GM19395 (cell line): ENCODE data around the gene KRTAP3-2.

ENCODE experiments used
- ATAC-seq: cut with Tn5 transposase; IDR thresholded peaks from one replicate; pipeline ENCODE4 v1.9.1; 2021; ENCODE audit warnings: mild to moderate bottlenecking, moderate library complexity; ENCODE audit not compliant: unreplicated experiment

The KRTAP3-2 gene

DNA sequence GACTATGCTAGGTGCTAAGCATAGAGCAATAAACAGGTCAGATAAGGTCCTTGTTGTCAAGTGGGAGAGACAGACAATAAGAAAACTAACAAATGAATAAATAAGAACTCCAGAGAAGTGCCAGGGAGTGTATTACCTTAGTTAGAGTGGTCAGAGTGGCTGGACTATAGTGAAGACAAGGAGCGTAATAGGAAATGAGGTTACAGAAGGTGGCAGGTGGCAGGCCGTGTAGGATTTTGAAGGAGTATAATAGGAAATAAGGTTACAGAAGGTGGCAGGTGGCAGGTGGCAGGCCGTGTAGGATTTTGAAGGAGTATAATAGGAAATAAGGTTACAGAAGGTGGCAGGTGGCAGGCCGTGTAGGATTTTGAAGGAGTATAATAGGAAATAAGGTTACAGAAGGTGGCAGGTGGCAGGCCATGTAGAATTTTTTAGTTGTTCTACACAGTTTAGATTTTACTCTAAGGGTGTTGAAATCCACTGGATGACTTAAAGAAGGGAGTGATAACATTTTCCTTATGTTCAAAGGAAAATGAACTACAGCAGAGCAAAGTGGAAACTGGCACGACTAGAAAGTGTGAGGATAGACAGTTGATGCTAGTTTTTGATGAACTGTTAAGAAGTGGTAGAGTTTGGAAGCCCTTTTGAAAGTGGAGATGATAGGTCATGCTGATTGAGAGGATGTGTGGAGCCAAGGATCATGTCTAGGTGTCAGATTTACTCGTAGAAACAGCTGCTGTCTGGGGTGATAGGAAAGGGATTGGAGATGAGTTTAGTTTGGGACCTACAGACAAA lies 12.8 kb upstream of the KRTAP3-2 start:
- no peak for ATAC-seq

DNA sequence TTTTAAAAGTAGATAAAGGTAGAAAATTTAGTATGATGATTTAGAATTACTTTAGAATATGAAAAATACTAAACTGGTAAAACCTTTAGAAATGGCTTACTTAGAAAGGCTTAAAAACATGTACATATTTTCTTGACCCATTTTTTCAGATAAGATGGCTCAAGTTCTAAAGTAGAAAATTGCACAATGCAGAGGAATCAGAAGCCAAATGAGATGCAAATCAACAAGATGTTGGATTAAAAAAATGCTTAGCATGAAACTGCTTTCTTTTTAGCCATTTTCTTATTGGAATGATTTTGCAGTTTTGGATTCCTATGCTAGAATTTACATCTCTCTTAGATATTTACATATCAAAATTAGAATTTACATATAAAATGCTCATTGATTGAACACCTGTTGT lies 10.7 kb upstream of the KRTAP3-2 start:
- no peak for ATAC-seq

DNA sequence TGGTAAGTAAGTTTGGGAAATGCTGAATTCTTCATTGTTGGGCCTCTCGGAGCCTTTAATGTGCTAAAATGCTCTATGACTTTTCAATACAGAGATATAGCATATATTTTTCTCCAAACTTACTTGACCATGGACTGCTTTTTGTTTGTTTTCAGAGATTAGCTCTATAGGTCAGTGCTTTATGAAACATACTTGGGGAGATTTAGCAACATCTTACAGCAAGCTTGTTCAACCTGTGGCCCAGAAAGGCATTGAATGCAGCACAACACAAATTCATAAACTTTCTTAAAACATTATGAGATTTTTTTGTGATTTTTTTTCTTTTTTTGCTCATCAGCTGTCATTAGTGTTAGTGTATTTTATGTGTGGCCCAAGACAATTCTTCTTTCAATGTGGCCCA lies 10.2 kb upstream of the KRTAP3-2 start:
- ATAC-seq, result no peak

DNA sequence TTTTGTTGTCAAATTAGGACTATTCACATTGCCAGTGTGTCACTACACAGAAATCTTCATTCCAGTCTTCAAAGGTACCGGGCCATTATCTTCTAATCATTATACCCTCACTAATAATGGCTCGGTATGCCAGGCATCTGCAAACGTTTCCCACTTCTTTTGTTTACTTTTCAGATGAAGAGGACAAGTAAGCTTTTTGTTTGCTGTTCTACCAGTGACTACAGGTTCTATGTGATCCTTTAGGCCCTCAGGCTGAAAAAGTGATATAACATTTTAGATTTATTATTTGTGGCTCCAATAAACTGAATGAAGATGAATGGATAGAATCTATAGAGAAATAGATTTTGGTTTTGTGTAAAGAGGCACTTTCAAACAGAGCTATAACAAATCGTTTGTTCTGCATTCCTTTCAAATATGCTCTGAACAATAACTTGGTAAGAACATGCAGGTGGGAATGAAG lies 9.6 kb upstream of the KRTAP3-2 start:
- no peak for ATAC-seq

DNA sequence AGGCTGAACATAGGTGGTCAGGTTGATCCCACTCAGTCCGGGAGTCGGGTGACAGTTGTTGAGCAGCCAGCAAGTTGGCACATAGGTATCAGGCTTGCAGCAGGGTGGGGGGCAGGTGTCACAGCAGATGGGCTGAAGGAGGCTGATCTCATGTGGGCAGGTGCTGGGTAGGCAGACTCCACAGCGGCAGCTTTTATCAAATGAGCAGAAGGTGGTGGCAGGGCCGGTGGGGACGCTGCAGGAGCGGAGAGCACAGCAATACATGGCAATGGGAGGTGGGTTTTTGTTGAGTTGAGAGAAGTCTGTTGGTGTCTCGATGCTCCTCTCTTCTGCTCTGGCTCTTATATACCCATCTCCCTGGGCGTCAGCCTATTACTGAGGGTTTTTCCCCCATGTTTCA lies 9.1 kb upstream of the KRTAP3-2 start, which contains the start of gene KRTAP3-1:
Gene KRTAP3-1 (minus strand): TSS at position 318 of the 400 bp plus-strand sequence. CDS start 54 bp downstream, at position 264.
- no peak for ATAC-seq

DNA sequence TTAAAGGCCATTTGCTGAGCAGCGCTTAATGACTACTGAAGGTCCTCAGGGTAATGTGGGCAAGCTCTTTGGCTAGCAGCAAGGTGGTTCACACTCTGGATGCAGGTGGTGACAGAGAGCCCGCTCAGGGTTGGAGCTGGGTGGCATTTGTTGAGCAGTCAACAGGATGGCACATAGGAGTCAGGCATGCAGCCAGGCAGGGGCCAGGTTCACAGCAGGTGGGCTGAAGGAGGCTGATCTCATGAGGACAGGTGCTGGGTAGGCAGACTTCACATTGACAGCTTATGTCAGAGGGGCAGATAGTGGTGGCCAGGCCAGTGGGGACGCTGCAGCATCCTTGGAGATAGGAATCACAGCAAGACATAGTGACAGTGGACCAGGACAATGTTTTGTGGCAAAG lies 4.7 kb upstream of the KRTAP3-2 start:
- ATAC-seq, result no peak

DNA sequence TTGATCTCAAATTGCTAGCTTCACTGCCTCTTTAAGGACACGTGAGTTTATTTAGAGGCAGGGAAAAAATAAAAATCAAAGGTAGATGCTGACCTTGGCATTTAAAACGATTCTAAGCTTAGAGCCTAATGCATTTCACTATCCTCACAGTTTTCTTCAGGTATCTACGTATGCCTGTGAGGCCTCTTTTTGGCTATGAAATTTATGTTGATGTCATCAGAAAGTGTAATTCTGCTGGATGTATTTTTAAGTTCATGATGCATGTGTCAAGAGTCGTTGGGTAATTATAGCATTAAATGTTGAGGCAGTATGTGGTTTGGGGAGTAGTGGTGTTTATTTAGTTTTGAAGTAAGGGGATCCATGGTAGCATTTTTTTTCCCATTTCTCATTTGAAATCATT lies 4.2 kb upstream of the KRTAP3-2 start:
- no peak for ATAC-seq

DNA sequence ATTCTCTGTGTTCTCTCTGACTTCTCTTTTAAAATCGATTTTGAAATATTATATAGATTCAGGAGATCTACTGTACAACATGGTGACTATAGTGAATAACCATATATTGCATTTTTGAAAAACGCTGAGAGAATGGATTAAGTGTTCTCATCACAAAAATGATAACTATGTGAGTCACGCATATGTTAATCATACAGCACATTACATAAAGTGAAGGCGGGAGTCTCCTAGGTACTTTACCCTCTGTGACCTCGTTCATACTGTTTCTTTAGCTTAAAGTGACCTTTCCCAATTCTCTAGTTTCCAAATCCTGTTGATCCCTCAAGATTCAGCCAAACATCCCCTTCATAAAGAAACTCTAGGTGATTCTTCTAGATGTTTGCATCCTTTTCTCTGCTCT lies 3.1 kb upstream of the KRTAP3-2 start:
- ATAC-seq, result no peak

DNA sequence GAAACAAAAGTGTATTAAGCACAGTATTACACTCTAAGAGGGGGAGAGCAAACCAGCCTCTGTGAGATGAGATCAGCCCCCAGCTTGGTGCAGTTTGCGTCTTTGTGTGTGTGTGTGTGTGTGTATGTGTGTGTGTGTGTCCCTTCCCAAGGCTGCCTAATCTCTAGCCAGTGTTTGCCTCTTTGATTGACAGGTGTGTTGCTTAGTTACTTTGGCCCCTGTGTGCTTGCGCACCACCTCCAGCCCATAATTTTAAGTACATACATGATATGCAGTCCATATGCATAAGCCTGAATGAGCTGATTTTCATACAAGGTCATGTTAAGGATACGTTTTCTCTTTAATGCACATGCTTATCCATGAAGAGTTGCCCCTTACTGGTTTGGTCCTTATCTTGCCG lies 2.1 kb upstream of the KRTAP3-2 start:
- ATAC-seq, result no peak

DNA sequence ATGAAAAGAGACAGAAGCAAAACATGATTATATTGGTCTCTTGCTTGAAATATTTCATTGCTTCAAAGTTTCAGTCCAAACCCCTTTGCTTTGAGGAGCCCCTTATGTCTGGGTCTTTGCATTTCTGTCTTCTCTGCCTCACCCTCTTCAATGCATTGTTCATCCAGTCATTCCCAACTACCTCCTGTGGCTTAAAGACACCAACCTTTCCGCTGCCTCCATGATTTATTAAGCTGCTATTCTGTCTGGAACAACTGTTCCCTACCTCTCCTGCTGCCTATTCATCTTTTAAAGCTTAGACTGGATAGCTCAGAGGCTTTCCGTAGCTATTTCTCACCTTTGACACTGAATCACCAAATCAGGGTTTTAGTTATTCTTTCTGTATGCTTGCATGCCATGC lies 2.3 kb downstream of the KRTAP3-2 start:
- no peak for ATAC-seq

DNA sequence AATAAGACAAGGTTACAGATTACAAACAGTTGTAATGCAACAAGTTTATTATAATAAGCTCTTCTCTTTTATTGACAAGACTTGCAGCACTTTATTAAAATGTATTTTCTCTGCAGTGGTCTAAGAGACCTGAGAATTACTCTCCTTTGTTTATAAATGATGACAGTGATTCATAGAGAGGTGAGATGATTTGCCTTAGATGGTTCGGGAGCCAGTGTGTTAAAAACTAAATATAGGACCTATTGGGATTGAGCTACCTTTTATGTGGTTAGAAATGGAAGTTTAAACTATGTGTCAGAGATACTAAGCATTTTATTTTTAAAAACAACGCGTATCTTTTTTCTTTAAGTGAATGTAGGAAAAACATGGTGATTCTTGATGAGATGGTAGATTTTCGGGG lies 2.9 kb downstream of the KRTAP3-2 start:
- ATAC-seq, result no peak

DNA sequence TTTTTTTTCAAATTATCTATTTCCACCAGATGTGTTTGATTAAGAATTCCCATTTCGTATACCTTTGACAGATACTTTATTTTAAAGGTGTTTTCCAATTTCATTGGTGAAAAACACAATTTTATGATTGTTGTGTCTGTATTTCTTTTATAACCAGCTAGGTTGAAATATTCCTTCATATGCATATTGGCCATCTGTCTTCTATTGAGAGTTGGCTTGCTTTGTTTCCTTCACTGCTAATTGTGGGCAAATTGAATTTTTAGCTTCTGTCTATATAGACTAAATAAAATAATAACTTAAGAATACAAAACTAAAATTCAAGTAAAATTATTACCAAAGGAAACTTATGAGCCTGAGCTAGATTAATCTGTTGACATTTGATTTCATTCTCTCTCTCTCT lies 4.6 kb downstream of the KRTAP3-2 start:
- ATAC-seq, result no peak

DNA sequence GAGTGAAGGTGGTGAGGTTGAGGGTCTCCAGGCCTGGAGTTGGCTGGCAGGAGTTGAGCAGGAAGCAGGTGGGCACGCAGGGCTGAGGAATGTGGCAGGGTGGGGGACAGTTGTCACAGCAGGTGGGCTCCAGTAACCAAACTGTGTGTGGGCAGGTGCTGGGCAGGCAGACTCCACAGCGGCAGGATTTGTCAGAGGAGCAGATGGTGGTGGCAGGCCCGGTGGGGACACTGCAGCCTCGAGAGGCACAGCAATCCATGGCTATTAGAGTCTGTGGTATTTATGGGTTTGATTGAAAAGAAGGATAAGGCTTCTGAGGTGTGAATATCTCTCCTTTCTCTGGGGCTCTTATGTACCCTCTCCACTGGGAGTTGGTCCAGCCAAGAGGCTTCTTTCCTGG lies 5.9 kb downstream of the KRTAP3-2 start, which contains the start of gene KRTAP3-3:
Gene KRTAP3-3 (minus strand): TSS at position 326 of the 400 bp plus-strand sequence. CDS start 67 bp downstream, at position 259.
- no peak for ATAC-seq

DNA sequence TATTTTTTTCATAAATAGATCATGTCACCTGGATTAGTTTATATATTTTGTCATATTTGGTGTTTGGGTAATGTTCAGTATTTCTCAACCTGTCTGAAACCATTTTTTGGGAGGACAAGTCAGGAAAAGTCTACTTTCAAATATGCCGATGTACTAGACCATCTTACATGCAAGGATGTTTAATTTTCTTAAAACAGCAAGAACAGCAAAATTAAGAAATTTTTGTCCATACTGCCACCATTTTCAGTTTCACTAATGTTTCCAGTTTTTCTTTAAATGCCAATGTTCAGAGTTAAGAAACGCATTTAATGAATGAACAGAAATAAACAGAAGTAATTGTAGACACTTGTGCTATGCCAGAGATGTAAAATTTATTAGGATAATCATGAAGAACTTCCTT lies 6.6 kb downstream of the KRTAP3-2 start:
- ATAC-seq, result no peak

DNA sequence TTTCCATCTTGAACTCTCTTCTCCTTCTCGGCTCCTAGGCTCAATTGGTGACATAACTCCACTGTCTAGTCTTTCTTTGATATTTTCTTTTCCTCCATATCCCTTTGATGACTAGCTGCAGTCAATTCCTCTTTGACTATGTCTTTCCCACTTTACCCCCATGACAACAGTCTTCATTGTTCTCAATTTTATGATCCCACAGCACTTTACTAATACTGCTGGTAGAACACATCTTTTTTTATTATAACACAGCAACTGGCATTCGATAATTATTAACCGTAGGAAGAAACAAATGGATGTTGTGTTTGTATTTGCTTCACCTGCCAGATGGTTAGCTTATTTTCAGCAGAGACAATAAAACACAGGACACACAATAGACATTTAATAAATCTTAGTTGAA lies 7.0 kb downstream of the KRTAP3-2 start:
- no peak for ATAC-seq

DNA sequence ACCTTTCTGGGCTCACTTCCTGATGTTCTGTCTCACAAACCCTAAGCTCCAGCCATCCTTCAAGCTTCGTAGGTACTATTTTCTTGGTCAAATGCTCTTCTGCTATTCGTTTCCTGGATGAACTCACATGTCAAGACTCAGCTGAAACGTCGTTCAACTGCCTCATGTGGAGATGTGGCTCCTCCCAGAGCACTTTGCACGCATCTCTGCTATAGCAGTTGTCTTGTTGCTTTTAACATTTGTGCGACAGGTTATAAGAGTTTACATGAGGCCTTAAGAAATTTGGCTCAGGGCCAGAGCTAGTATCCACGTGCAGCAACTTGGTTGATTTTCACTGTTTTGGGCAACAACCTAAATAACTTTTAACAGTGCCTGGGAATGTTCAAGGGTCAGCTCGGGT lies 12.8 kb downstream of the KRTAP3-2 start:
- ATAC-seq, result no peak

DNA sequence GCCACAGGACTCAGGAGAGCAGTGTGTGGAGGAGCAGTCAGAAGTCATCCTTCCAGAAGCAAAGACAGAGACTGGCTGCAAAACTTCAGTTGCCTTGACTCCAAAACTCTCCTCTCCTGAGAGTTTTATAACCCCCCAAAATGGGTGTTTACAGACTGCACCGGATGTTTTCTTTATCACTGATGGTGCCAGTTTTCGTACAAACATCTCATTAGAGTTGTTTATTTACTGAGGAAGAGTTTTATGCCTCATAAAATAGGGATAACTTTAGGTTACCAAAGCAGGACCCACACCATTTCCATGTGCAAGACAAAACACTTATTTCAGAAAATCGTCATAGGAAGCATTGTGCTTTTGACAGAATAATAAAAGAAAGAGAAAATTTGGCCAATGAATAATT lies 15.5 kb downstream of the KRTAP3-2 start, which contains the start of gene KRT40:
Gene KRT40 (minus strand): TSS at position 101 of the 400 bp plus-strand sequence. CDS start 53 bp downstream, at position 48.
- no peak for ATAC-seq

DNA sequence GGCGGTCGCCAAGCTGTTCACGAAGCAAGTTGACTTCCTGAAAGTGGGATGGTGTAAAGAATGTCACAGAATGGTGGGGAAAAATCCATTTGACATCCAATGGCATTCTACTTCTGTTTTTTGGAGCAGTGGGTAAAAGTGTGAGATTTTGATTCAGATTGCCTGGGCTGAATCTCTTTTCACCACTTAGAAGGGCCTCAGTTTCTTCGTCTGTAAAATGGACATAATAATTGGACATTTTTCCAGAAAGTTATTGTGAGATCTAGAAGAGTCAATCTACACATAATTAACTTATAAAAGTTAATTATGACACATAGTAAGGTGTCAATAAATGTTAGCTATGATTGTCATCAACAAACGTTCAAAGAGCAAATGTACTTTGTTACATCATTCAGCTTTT lies 18.6 kb downstream of the KRTAP3-2 start:
- ATAC-seq, result no peak

DNA sequence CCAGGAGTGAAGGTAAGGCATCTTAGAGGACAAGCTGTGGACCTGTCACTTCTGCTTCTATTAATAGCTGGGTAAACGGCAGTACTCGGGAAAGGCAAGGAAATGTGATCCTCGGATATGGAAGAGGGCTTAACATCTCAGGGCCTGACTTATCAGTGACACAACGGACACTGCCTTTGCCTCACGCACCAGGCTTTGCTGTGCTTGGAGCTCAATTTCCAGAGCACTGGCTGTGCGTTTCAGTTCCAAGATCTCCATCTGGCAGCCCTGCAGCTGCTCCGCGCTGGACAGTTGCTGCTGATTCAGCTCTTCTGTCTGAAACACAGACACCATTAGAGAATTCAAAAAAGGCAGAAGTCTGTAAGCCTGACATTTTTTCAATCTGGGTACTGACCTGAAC lies 19.1 kb downstream of the KRTAP3-2 start:
- no peak for ATAC-seq

DNA sequence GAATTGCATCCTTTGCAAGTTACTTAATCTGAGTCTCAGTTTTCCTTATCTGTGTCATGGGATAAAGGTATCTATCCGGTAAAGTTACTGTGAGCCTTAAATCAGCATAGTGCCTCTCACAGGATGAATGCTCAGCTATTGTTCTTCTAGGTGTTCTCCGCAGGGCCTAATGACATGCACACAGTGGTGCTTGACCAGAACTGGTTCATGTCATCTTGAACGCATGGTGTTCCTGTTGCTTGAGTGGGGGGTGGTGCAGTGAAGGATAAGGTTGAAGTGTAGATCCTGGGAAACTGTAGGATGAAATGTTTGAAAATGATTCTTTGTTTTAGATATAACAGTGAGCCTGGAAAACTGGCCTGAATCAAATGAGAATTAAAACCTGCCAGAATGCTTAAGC lies 19.6 kb downstream of the KRTAP3-2 start:
- ATAC-seq, result no peak

DNA sequence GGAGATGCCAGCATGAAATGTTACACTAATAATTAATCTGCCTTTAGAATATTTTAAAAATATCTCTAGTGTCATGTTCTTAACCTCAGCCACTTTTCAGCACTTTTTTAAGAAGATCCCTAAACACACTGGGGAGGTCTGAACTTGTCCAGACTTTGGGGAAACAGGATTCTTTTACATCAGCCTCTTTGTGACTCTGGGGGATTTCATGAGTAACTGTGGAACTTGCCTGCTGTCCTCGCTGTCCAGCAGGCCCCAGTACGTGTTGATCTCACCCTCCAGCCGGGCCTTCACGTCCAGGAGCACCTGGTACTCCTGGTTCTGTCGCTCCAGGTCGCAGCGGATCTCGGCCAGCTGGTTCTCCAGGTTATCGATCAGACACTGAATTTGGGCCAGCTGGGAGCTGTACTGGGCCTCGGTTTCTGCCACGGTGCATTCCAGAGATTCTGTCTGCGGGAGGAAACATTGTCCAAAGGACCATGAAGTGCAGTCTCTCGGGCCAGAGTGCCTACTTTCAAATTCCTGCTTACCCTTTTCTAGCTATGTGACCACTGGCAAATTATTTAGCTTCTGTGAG lies 21.0 kb downstream of the KRTAP3-2 start:
- ATAC-seq, result no peak

DNA sequence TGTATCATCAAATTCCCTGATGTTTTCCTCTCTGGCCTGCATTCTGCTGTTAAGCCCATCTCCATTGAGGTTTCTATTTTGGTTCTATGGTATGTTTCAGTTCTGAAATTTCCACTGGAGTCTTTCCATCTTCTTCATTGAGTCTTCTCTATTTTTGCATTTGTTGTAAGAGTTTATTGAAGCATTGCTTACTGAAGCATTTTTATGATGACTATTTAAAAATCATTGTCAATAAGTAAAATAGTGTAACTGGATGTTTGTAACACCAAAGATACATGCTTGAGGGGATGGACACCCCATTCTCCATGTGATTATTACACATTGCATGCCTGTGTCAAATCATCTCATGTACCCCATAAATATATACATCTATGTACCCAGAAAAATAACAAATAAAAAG lies 24.2 kb downstream of the KRTAP3-2 start:
- no peak for ATAC-seq
